ENCODE data around the gene TSPEAR. TPM values are rescaled to one million over a fixed set of nuclear protein-coding genes. Genes with fewer than 3 reads are reported as not detected.

Gene TSPEAR
- total RNA-seq, 4 donors from 2014 or later: 0.19 TPM; not detected in 3

GRCh38 chr21:44740742-44741141 lies 29.4 kb upstream of the TSPEAR start:
- ATAC-seq (ENCODE audit: low FRiP score) (no peak), DNase-seq (ENCODE audit: low spot score) (no peak)
- TF ChIP-seq CTCF (IDR thresholded peaks at IDR 0.05): no peak

DNA sequence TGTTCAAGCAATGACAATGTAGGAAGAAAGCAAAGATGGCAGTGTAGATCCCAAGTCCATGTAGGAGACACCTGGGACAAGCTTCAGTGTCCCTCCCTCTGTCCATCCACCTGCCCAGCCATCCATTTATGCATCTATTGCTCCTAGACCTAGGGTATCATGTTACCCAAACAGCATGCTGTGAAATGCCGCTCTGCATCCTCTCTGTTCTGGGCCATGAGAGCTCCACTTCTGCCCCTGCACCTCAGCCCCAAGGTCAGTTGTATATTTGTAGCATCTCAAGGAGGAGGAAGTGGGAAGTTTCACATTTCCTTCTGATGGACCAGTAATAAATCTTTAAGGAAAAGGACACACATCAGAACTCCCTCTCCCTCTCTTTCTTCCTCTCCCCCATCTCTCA lies 27.9 kb upstream of the TSPEAR start:
- ATAC-seq (ENCODE audit: low FRiP score) (no peak), DNase-seq (ENCODE audit: low spot score) (no peak)
- no peak for TF ChIP-seq CTCF (IDR thresholded peaks at IDR 0.05)

DNA sequence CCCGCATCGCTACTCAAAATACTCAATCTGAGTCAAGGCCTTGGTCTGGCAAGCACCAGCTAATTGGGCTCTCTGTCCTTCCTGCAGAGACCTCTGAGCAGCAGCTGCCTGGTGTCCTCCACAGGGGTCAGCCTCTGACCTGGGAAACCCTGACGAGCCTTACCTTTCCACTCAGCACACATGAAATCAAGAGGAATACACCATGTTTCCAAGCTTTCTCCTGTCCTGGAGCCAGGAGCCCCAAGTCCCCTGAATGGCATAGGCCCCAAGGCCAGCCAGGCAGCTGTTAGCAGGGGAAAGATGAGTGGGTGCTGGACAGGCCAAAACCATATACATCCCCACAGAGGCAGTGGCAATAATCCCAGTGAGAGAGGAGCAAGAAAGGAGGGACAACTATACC lies 27.2 kb upstream of the TSPEAR start:
- no peak for ATAC-seq (ENCODE audit: low FRiP score)
- DNase-seq (ENCODE audit: low spot score): no peak
- no peak for TF ChIP-seq CTCF (IDR thresholded peaks at IDR 0.05)

- no peak for TF ChIP-seq CTCF (IDR thresholded peaks at IDR 0.05)
- ATAC-seq (ENCODE audit: low FRiP score) (no peak), DNase-seq (ENCODE audit: low spot score) (no peak)
Measured at GRCh38 chr21:44737706-44738354, 26.5 kb upstream of the TSPEAR start.

- ATAC-seq (ENCODE audit: low FRiP score) (no peak), DNase-seq (ENCODE audit: low spot score) (no peak)
- no peak for TF ChIP-seq CTCF (IDR thresholded peaks at IDR 0.05)
Measured at GRCh38 chr21:44736291-44737004, 25.1 kb upstream of the TSPEAR start.

GRCh38 chr21:44735821-44736220 lies 24.4 kb upstream of the TSPEAR start:
- no peak for DNase-seq (ENCODE audit: low spot score)
- no peak for TF ChIP-seq CTCF (IDR thresholded peaks at IDR 0.05)
- ATAC-seq (ENCODE audit: low FRiP score): no peak

GRCh38 chr21:44734841-44735240 lies 23.5 kb upstream of the TSPEAR start:
- ATAC-seq (ENCODE audit: low FRiP score) (no peak), DNase-seq (ENCODE audit: low spot score) (no peak)
- no peak for TF ChIP-seq CTCF (IDR thresholded peaks at IDR 0.05)
